B cell (primary cell): Measurements from ENCODE around the gene PRRC2B. TPM values are rescaled to one million over a fixed set of nuclear protein-coding genes. Genes with fewer than 3 reads are reported as not detected.

Experiments
- ATAC-seq: fragments of 200-7000 bp; cut with Tn5 transposase; one replicate; pipeline ENCODE4 v1.10.0; 2021; ENCODE audit warnings: low read depth, mild to moderate bottlenecking, moderate number of reproducible peaks, moderate library complexity
- CTCF ChIA-PET: fragments of 350-600 bp; sonication (Branson Sonifier 250); formaldehyde crosslinking; loops from one replicate; lab custom pipeline; 2021; ENCODE audit warnings: antibody characterized with exemption, inconsistent platforms; lab: Charles Lee
- POLR2A ChIA-PET: fragments of 350-600 bp; sonication (Branson Sonifier 250); formaldehyde crosslinking; loops from one replicate; lab custom pipeline; 2021; ENCODE audit warnings: antibody characterized with exemption; lab: Charles Lee
- DNase-seq: peaks from one replicate; pipeline ENCODE4 v3.0.0; 2013
- H2AFZ ChIP-seq: 2 replicates; pipeline ENCODE4 v1.6.1; 2012; ENCODE audit warnings: mild to moderate bottlenecking, low read depth, low read length; ENCODE audit not compliant: insufficient read depth, poor library complexity, severe bottlenecking
- H3K27ac ChIP-seq, 2 donors: 1 replicate in 1 of 2; 2 replicates in 1 of 2; pipeline ENCODE4 v1.5.1; 2012 to 2013; ENCODE audit warnings: low read length in 2 of 2, mild to moderate bottlenecking in 2 of 2, moderate library complexity in 1 of 2
- H3K27me3 ChIP-seq, 4 experiments: fragments of 200-600 bp in 1 of 4; sonication (generic) in 1 of 4; replicated peaks in 1 of 4; 1 replicate in 2 of 4; 2 replicates in 2 of 4; pipeline versions ENCODE4 v1.6.1 to v1.7.0; 2013 to 2016; ENCODE audit warnings: low read length in 3 of 4, mild to moderate bottlenecking in 2 of 4, mixed read lengths in 1 of 4, moderate library complexity in 1 of 4; ENCODE audit not compliant: insufficient read depth in 4 of 4, control insufficient read depth in 3 of 4; ENCODE audit errors: control extremely low read depth in 1 of 4
- H3K36me3 ChIP-seq, 2 experiments: replicated peaks in 1 of 2; 1 replicate in 1 of 2; 2 replicates in 1 of 2; pipeline versions ENCODE4 v1.6.1 to v1.7.1; 2013; ENCODE audit warnings: low read length in 1 of 2; ENCODE audit not compliant: insufficient read depth in 2 of 2, control insufficient read depth in 1 of 2; ENCODE audit errors: control extremely low read depth in 1 of 2, extremely low read depth in 1 of 2
- H3K4me1 ChIP-seq, 2 donors: fragments of 200-600 bp in 1 of 2; sonication (generic) in 1 of 2; 1 replicate in 1 of 2; 2 replicates in 1 of 2; pipeline versions ENCODE4 v1.5.1 to v1.6.1; 2013 to 2017; ENCODE audit warnings: low read length in 2 of 2; ENCODE audit not compliant: control insufficient read depth in 2 of 2, insufficient read depth in 2 of 2
- H3K4me2 ChIP-seq: replicated peaks from 2 replicates; pipeline ENCODE3; 2012; ENCODE audit warnings: mild to moderate bottlenecking, low read depth, low read length; ENCODE audit not compliant: poor library complexity, severe bottlenecking
- H3K4me3 ChIP-seq, 5 experiments: fragments of 200-600 bp in 1 of 5; sonication (generic) in 1 of 5; 1 replicate in 3 of 5; 2 replicates in 2 of 5; pipeline versions ENCODE4 v1.5.1 to v1.7.0; 2011 to 2016; ENCODE audit warnings: low read length in 4 of 5, mild to moderate bottlenecking in 4 of 5, low read depth in 2 of 5, control low read depth in 1 of 5, moderate library complexity in 1 of 5; ENCODE audit not compliant: insufficient read depth in 1 of 5; ENCODE audit errors: control extremely low read depth in 1 of 5, extremely low read depth in 1 of 5
- H3K79me2 ChIP-seq: fragments of 200-600 bp; sonication (generic); one replicate; pipeline ENCODE4 v1.6.0; 2016; ENCODE audit warnings: low read length; ENCODE audit not compliant: control insufficient read depth, insufficient read depth
- H3K9ac ChIP-seq: fragments of 200-600 bp; sonication (generic); 2 replicates; pipeline ENCODE4 v1.6.1; 2017; ENCODE audit warnings: mild to moderate bottlenecking, low read length, moderate library complexity
- H3K9me3 ChIP-seq, 3 donors: one replicate each; pipeline versions ENCODE4 v1.6.1 to v1.7.1; 2013; ENCODE audit warnings: low read length in 2 of 3; ENCODE audit not compliant: control insufficient read depth in 2 of 3, insufficient read depth in 1 of 3; ENCODE audit errors: control extremely low read depth in 1 of 3
- H4K20me1 ChIP-seq: 2 replicates; pipeline ENCODE4 v1.6.0; 2012; ENCODE audit warnings: mild to moderate bottlenecking, low read length; ENCODE audit not compliant: insufficient read depth, control insufficient read depth, poor library complexity, severe bottlenecking
- H3K27ac Mint-ChIP-seq: one replicate; pipeline ENCODE4 v1.8.0; 2021; ENCODE audit warnings: mixed read lengths
- H3K27me3 Mint-ChIP-seq: one replicate; pipeline ENCODE4 v1.8.0; 2021; ENCODE audit warnings: mixed read lengths
- H3K4me1 Mint-ChIP-seq: one replicate; pipeline ENCODE4 v1.8.0; 2021; ENCODE audit warnings: mixed read lengths
- H3K4me3 Mint-ChIP-seq: one replicate; pipeline ENCODE4 v1.8.0; 2021; ENCODE audit warnings: mixed read lengths
- H3K9me3 Mint-ChIP-seq: one replicate; pipeline ENCODE4 v1.8.0; 2022; ENCODE audit warnings: mixed read lengths; ENCODE audit not compliant: insufficient read depth
- EZH2 ChIP-seq: IDR thresholded peaks from 2 replicates; pipeline ENCODE4 v1.6.1; 2012; ENCODE audit warnings: borderline replicate concordance, low read depth, mild to moderate bottlenecking, moderate library complexity, low read length; ENCODE audit not compliant: insufficient read depth, poor library complexity, severe bottlenecking
- WGBS: methylation state at CpG from one replicate; pipeline ENCODE4 v1.1.5; 2013; ENCODE audit warnings: missing lambda C conversion rate; ENCODE audit not compliant: insufficient coverage; 5-methylcytosine and 5-hydroxymethylcytosine counted together
- intact Hi-C: fragments of 100-400 bp; cut with micrococcal nuclease; formaldehyde crosslinking; loops from one replicate; pipeline ENCODE4 v1.10.0; 2022
- polyA plus RNA-seq: library from polyadenylated mRNA; depleted of rRNA; stranded (reverse); fragments of >200 nt; gene quantifications from 2 replicates; pipeline ENCODE4 v1.2.3, GENCODE V29; 2012
- total RNA-seq, 2 donors: library from RNA; stranded (reverse); fragments of 120-200 nt in 1 of 2; gene quantifications; 1 replicate in 1 of 2; 2 replicates in 1 of 2; pipeline versions ENCODE4 v1.2.3 to v1.2.4, GENCODE V29; 2013 to 2022
- TF ChIP-seq, protein P1 (sequence below): fragments of 200-600 bp; IDR thresholded peaks from one replicate; pipeline ENCODE4 v1.8.0; 2022; ENCODE audit warnings: antibody characterized with exemption, mild to moderate bottlenecking

The PRRC2B gene
- total and polyA plus RNA-seq, 2 donors (not counting 1 experiment from before 2014, with no cell fraction given) = 63.9 to 268 TPM

DNA sequence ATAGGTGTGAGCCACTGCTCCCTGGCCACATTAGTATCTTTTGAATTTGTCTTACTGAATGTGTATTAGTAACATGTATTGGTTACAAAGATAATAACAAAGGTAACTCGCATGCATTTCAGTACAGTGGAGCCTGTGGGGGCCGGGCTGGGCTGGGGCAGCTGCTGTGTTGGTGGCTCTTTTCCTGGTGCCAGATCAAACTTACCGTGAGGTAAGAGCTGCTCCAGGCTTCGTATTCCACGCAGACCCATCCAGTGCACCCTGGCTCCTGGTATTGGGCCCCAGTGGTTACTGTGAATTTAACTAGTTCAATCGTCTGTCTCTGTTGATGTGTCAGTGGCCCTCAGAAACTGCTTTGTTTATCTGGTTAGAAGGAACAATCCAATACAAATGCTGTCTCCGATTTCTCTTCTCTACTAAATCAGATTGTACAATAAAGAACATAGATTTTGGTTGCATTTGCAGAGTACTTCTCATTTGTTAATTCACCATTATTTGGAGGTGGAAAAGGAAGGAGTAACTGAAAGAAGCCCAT, 15.6 kb downstream of the PRRC2B start:
- Mint-ChIP-seq H3K27me3 (no peaks in the 10 kb centered on the region), H3K27ac (peak overlapping the region; percentile 10), H3K9me3 (no peaks in the 10 kb centered on the region), H3K4me1 (peaks cover 81% of the 10 kb centered on the region), H3K4me3 (peak overlapping the region; percentile 7)
- 86% methylated on average over 4 of the region's 7 CpGs for WGBS
- H2AFZ ChIP-seq = no peak overlapping the region
- H3K36me3 ChIP-seq = peaks cover 0 to 12% of the 10 kb centered on the region in 2 experiments
- no peak overlapping the region for H3K4me3 ChIP-seq
- DNase-seq = no peak
- intact Hi-C loops = loop anchor here (5.0 kb wide), 1 partner anchor 37 kb away; no protein-coding TSS in a partner anchor
- ATAC-seq = no peak
- peaks cover 100% of the 10 kb centered on the region for H3K79me2 ChIP-seq
- H3K27ac ChIP-seq = no peak overlapping the region
- CTCF ChIA-PET = no interaction called here
- no peaks in the 10 kb centered on the region for H3K9me3 ChIP-seq
- H3K9ac ChIP-seq = no peak overlapping the region
- no peak for TF ChIP-seq EZH2
- TF ChIP-seq, protein P1, sequence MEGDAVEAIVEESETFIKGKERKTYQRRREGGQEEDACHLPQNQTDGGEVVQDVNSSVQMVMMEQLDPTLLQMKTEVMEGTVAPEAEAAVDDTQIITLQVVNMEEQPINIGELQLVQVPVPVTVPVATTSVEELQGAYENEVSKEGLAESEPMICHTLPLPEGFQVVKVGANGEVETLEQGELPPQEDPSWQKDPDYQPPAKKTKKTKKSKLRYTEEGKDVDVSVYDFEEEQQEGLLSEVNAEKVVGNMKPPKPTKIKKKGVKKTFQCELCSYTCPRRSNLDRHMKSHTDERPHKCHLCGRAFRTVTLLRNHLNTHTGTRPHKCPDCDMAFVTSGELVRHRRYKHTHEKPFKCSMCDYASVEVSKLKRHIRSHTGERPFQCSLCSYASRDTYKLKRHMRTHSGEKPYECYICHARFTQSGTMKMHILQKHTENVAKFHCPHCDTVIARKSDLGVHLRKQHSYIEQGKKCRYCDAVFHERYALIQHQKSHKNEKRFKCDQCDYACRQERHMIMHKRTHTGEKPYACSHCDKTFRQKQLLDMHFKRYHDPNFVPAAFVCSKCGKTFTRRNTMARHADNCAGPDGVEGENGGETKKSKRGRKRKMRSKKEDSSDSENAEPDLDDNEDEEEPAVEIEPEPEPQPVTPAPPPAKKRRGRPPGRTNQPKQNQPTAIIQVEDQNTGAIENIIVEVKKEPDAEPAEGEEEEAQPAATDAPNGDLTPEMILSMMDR = no peak
- POLR2A ChIA-PET = interaction anchor here (0.5 kb wide), 1 partner anchor 26 kb away, joined by 3 read pairs; no protein-coding TSS in a partner anchor
- H3K4me1 ChIP-seq = peaks cover 53 to 54% of the 10 kb centered on the region in 2 donors
- H3K27me3 ChIP-seq = no peaks in the 10 kb centered on the region
- peaks cover 98% of the 10 kb centered on the region for H4K20me1 ChIP-seq
- peak overlapping the region; percentile 39 for H3K4me2 ChIP-seq

GRCh38 chr9:131410044-131410491, 16.2 kb downstream of the PRRC2B start:
- peak overlapping the region; percentile 39 for H3K4me2 ChIP-seq
- Mint-ChIP-seq H3K4me1 (peaks cover 80% of the 10 kb centered on the region), H3K4me3 (peak overlapping the region; percentile 60), H3K27me3 (no peaks in the 10 kb centered on the region), H3K9me3 (no peaks in the 10 kb centered on the region), H3K27ac (peak overlapping the region; percentile 79)
- WGBS = 39% methylated on average over 7 of the region's 7 CpGs
- H3K4me3 ChIP-seq = no peak overlapping the region
- H2AFZ ChIP-seq = no peak overlapping the region
- intact Hi-C loops = no loop called here
- ChIA-PET POLR2A (no interaction called here), CTCF (no interaction called here)
- no peaks in the 10 kb centered on the region for H3K9me3 ChIP-seq
- ATAC-seq = peak; percentile 33
- peaks cover 0 to 9% of the 10 kb centered on the region in 2 experiments for H3K36me3 ChIP-seq
- no peak overlapping the region for H3K9ac ChIP-seq
- H3K4me1 ChIP-seq = peaks cover 48% of the 10 kb centered on the region in 2 donors
- DNase-seq = no peak
- no peak for TF ChIP-seq EZH2
- H3K27me3 ChIP-seq = no peaks in the 10 kb centered on the region
- H3K27ac ChIP-seq = peak overlapping the region in 1 of 2 donors; percentile 19
- peaks cover 98% of the 10 kb centered on the region for H4K20me1 ChIP-seq
- peaks cover 100% of the 10 kb centered on the region for H3K79me2 ChIP-seq
